GM21423 (cell line): ENCODE results near the gene TEAD2.

Experiments used
- ATAC-seq: cut with Tn5 transposase; IDR thresholded peaks from one replicate; pipeline ENCODE4 v1.9.1; 2021; ENCODE audit warnings: mild to moderate bottlenecking, moderate library complexity; ENCODE audit not compliant: unreplicated experiment

TEAD2 gene

DNA sequence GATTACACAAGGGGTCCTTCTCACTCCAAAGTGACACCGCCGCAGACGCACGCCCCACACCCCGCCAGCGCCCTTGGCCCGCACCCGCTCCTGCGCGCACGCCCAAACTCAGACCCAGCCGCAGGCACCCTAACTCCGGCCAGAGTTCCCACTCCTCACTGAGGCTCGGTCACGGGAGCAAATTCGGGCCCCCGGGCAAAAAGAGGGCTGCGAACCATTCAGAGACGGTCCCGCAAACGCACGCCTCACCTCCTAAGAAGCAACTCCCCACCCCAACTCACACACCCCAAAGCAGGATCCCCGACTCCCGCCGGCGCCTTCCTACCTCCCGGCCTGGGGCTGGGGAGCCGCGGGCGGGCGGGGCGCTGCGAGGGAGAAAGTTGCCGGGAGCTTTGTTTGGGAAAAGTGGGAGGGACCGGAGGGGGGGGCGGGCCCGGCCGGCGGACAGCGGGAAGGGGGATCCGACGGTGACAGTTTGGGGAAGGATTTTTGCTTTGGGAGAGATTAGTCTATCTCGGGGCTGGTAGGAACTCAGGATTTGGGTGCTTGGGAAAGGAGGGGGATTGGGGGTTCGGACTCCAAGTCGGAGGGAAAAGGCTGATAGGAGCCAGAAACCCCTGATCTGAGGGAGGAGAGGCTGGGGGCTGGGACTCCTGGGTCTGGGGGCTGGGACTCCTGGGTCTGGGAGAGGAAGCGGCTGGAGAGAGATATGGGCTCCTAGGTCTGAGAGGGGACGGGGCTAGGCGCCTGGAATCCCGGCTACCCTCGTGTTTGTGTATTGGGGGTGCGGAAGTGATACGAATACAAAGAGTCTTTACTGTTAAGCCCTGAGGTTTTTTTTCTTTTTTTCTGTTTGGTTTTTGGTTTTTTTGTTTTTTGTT is at the start of gene TEAD2:
TEAD2 (minus strand) TSS at position 369 of the 881 bp plus-strand sequence. CDS start 2,341 bp downstream, outside the sequence.
- no peak for ATAC-seq

DNA sequence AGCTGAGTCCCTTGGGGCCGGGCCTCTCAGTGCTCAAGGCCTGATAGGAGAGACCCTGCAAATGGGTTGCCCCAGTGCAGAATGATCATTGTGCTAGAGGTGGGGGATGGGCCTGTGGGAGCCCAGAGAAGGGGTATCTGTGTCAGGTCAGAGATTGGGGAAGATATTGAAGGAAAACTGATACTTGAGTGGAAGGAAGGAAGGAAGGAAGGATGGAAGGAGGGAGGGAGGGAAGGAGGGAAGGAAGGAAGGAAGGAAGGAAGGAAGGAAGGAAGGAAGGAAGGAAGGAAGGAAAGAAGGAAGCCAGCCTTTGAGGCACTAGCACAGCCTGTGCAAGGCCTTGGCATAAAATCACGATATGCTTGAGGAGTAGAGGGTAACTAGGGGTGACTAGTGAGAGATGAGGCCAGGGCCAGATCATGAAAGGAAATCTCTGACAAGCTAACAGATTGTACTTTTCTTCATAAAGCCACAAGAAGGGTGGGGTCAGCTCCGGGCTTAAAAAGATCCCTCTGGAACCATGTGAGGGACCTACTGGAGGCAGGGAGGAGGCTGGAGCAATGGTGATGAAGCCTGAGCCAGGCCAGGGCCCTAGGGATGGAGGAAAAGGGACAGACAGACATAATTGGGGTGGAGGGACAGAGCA is 49.6 kb upstream of the TEAD2 start:
- ATAC-seq, result no peak

DNA sequence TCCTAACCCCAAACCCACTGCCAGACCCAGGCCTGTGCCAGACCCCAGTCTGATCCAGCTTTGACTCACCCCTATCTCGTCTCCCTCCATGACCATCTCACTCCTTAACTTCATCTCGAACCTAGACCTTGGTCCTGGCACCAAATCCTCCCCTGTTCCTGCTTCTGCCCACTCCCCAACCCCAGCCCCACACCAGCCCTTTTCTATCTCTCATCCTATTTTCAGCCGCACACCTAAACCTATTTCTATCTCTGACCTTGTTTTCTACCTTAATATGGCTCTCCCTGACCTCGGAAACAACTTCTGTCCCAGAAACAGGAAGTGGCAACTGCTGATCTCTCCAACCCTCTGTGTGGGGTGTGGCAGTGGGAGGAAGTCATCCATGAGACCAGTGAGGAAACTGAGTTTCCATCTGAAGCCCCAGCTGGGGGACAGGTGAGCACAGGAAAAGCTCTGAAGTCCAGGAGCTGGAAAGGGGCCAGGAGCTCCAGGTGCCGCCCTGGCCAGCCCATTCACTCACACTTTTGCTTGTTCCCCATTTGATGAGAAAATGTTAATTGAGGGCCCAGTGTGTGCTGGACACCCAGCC is 47.3 kb upstream of the TEAD2 start:
- ATAC-seq, result no peak

DNA sequence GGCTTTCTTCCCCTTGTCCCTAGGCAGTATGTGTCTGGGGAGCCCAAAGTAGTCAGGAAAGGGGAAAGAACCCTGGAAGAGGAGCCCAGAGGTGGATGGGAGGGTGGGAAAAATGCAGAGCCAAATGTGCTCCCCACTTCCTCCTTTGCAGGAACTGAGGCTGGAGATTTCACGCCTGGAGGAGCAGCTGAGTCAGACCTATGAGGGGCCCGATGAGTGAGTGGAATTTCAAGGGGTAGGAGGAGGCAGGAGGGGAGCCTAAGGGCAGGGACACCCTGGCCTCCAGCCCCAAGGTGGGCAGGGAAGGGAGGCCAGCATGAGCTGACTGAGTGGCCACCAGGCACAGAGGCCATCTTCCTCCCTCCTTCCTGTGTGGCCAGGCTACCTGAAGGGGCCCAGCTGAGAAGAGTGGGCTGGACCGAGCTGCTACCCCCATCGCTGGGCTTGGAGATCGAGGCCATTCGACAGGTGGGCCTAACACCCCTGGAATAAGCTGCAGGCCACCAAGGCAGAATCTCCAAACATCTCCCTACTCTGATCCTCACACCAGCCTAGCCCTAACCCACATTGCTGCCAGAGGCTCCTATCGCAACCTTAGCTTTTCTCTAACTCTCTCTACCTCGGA is 46.7 kb upstream of the TEAD2 start:
- no peak for ATAC-seq

DNA sequence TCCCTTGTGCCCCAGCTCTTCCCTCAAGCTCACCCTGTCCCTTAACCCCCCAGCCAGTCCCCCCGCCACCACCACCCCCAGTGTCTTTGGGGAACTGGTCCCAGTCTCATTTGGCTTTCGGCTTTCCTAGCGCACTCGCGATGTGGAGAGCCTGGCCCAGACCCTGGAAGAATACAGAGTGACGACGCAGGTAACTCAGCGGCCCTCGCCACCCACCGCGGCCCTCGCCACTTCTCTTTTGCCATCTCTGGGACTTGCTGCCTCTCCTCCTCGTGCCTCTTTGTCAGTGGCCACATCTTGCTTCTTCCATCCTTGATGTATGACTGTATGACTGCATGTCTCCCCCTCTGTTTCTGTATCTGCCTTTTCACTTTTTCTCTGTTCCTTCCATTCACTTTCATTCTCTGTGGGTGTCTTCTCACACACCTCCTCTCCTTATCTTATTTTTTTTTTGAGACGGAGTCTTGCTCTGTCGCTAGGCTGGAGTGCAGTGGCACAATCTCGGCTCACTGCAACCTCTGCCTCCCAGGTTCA is 45.3 kb upstream of the TEAD2 start:
- ATAC-seq, result no peak

DNA sequence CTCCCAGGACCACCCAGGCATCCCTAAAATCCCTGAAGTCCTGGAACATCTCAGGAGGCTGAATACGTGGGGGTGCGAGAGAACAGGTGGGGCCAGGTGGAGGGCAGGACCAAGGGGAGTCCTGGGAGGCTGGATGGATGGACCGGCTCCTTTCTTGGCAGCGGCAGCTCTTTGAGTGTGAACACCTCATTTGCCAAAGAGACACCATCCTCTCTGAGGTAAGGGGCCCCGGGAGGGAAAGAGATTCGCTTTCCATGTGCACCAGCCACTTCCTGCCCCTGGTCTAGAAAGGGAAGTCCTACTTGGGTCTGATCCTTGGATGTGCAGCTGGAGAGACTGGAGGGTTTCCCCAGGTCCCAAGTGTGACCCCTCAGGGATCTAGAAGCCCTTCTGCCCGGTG is 44.9 kb upstream of the TEAD2 start:
- no peak for ATAC-seq

DNA sequence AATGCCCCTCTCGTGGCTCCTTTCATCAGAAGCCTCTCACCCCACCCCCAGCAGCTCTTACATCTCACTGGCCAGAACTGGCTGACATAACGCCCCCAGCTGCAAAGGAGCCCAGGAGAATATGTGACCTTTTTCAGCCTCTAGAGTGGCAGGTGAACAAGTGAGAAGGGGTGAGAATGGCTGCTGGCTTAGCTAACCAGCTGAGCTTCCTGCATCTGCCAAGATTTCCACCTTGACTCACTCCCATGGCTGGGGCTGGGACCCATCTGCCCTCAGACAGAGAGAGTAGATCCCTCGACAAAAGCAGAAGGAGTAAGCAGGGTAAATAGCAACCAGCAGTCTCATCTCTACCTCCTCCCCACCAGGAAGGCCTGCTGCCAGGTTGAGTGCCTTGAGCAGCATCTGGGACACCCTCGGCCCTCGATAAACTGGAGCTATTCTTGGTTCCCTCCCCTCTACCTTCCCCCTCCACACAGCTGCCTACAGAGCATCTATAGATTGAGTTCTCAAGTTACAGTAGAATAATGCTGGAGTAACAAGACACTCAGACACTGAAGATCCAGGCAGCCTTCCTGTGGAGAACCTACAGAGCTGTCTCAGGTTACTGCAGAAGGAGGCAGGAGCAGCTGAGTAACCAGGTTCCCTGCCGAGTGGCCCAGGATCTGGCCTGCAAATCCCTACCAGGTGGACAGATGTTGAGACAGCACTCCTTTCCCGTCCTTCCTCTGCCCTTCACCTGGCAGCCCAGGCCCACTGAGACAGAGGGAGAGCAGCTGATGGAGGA is 41.4 kb upstream of the TEAD2 start:
- ATAC-seq, result no peak

DNA sequence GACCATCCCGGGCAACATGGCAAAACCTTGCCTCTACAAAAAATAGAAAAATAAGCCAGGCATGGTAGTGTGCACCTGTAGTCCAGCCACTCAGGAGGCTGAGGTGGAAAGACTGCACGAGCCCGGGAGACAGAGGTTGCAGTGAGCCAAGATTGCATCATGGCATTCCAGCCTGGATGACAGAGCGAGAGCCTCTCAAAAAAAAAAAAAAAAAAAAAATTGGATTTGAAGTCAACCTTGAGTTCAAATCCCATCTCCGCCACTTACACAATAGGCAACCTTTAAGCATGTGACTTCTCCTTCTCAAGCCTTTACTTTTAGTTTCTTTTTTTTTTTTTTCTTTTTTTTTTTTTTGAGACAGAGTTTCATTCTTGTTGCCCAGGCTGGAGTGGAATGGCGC is 37.8 kb upstream of the TEAD2 start:
- ATAC-seq, result no peak

DNA sequence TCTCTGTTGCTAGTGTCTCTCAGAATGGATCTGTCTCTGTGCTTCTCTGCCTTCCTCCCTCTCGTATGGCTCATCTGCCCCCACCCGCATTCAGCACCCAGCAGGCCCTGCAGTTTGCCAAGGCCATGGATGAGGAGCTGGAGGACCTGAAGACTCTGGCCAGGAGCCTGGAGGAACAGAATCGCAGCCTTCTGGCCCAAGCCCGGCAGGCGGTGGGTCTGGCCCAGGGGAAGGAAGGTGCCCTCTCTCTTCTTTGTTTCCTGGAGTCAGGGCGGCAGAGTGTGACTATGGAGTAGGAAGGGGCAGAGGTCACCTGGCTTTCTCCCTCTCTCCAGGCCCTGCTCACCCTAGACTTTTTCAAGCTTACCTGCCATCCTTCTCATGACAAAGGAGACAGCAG is 36.7 kb upstream of the TEAD2 start:
- no peak for ATAC-seq

DNA sequence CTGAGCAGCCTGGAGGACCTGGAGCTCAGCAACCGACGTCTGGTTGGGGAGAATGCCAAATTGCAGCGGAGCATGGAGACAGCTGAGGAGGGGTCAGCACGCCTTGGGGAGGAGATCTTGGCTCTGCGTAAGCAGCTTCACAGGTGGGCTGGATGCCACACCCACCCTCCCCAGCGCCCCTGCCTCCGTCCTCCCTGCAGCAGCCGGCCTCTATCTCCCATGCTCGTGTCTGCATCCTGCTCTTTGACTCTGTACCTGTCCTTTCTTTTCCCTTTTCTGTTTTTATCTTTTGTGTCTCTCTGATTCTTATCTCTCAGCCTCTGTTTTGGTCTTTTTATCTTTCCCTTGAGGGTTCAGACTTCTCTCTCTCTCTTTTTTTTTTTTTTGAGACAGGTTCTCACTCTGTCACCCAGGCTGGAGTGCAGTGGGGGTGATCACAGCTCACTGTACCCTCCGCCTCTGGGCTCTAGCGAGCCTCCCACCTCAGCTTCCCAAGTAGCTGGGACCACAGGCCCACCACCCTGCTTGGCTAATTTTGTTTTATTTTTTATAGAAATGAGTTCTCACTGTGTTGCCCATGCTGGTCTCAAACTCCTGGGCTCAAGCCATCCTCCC is 35.9 kb upstream of the TEAD2 start:
- no peak for ATAC-seq

DNA sequence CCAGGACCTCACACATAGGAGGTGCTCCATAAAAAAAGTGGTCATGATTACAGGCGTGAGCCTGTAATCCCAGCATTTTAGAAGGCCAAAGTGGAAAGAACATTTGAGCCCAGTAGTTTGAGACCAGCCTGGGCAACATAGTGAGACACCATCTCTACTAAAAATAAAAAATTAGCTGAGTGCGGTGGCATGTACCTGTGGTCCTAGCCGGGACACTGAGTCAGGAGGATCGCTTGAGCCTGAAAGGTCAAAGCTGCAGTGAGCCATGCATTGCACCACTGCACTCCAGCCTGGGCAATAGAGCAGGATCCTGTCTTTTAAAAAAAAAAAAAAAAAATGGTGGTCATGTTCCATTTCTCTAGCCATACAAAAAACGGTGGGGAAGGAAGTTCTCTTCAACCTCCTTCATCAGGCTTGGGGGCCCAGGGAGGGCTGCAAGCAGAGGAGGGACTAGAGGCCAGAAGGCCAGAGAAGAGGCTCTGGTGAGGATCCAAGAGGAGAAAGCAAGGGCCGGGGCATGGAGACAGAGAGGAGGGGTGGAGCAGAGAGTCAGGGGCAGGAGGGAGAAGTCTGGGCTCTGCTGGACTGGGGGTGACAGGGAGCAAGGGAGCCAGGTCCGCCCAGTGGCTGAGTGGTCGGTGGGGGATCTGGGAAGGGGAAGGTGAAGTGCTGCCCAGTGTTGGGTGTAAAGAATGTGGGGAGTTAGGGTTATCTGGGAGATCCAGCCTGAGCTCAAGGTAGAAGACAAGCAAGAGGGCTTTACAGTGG is 34.7 kb upstream of the TEAD2 start:
- no peak for ATAC-seq

DNA sequence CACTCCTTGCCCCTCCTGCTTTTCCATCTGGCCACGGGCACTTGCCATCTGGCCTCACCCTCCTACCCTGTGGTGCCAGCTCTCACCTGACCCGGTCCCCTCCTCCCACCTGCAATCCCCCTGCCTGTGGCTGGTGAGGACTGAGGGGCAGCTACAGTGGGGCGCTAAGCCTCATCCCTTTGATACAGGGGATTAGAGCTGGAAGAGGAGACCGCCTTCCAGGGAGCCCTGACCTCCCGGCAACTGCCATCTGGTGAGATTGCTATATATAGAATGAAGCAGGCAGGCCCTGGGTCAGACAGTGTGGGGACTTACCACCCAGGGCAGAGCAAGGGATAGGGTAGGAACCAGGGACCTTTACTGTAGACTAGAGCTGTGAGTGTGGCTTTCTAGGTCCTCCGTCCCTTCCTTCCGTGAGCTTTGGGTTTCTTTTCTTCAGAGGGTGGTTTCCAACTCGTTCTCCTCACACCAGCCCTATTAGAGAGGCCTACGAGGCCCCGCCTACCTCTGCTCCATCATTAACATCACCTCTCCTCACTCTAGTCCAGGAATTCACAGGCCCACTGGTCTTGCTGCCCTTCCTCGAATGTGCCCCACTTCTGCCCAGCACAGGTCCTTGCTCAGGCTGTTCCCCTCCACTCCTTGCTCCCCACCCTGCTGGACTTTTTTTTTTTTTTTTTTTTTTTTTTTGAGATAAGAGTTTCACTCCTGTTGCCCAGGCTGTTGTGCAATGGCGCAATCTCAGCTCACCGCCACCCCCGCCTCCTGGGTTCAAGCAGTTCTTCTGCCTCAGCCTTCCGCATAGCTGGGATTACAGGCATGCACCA is 33.6 kb upstream of the TEAD2 start:
- ATAC-seq, result no peak

DNA sequence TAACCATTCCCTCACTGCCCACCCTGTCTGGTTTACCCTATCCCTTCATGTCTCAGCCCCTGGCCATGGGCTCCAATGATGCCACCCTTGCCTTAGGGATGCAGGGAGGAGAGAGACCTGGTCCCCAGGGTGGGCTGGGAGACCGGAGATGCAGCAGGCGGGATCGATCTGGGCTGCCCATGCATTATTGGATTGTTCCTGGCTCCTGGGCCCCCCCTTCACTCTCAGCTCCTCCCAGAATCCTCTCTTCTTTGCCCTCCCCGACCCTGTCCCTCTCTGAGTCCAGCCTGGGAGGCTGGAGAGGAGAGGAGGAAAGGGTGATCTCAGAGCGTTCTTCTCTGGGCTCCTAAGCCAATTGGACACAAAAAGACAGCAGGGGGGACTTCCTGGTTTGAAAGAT is 31.7 kb upstream of the TEAD2 start:
- ATAC-seq, result no peak

DNA sequence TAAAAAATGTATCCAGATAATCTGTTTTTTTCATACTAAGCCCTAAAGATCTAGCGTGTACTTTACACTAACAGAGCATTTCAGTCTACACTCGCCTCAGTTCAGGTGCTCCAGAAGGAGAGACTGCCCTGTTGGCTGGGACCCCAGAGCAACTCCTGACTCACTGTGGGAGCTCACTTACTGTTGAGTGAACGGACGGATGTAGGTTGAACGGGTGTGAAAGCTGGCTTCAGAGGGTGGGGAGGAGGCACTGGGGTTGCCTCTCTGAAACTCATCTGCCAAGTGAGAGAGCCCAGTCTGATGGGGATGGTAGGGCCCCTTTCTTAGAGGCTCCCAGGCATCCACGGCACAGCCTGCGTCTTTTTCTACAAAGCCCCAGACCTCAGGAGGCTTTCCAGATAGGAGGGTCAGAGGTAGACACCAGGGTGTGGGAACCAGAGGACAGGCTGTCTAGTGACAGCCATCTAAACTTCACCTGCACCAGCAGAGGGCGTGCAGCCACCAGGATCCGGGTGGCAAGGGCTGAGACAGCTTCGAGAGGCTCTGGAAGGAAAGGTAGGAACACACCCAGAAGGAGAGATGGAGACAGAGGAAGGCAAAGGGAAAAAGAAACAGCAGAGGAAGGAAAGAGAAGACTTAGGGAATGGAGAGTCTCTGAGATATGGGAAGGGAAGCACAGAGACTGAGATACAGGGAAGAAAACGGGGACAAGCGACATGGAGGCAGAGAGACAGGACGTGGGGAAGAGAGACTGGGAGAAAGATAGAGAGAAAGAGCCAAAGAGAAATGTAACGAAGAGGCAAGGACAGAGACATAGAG is 29.6 kb upstream of the TEAD2 start:
- no peak for ATAC-seq

DNA sequence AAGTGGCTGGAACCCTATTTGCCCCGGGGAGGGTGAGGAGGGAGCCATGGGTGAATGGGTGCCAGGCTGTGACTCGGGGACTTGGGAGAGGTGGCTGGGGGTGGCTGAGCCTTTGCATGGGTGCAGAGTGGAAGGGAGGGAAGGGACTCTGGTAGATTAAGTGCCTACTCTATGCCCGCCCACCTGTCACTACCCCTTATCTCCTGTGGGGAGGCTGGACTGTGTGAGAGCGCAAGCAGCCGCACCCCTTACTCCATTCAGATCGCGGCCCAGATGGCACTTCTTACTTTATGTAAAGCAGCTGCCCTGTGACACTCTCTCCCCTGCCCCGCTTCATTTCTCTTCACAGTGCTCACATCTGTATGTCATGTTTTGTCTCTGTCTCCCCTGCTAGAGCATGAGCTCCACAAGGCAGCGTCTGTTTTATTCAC is 28.7 kb upstream of the TEAD2 start:
- ATAC-seq, result no peak

DNA sequence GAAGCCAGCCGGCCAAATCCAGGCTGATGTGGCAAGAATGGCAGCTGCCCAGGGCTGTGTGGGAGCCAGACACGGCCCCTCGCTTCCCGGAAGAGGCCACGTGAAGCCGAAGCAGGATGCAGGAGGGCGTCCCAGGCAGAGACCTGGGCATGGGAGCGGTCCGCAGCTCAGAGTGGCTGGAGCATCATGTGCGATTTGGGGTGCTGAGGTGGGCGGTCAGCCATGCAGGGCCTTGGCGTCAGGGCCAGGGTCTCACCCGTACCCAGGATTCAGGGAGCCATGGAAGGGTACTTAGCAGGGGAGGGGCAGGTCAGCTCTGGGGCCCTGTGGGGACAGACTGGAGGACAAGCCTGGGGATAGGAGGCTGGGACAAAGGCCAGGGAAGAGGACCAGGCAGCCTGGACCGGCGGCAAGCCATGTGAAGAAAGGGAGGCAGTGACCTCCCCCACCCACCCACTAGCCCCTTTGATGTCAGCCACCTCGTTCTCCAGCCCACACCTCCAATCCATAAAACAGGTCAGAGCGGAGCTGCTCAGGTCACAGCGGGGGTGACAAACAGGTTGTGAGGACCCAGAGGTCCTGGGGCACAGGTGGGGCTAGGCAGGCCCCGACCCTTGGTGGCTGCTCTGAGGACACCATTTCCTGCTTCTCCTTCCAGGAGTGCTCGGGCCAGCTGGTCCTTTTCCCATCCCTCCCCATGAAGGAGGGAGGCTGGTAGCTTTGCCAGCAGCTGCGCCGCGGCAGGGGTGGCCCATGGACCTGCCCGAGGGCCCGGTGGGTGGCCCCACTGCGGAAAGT is 28.1 kb upstream of the TEAD2 start:
- no peak for ATAC-seq

DNA sequence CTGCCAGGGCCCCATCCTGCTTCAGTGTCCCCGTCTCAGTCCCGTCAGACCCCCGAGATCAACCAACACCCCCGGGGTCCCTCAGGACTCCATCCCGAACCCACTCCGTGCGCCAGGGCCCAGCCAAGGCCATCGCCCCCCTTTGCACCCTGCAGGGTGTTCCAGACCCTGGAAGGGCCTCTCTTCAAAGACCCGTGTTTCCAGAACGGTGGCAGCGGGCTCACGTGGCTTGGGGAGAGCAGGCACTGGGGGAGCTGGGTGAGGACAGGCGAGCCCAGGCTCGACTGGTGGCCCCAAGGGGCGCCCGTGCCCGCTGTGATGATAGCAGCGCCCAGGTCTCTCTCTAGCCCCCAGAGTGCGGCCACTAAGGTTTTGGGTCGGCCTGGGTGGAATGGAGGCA is 27.2 kb upstream of the TEAD2 start:
- ATAC-seq, result no peak
